NCI-H128 (cell line): ENCODE results near the gene SSTR4.
"Not testable (repeated sequence)": the region's sequence is repeated elsewhere in the genome, so short reads cannot be mapped to it uniquely, and the experiment has no call there.

Experiments
- DNase-seq: peaks from one replicate; lab custom pipeline; 2025; ENCODE audit not compliant: unreplicated experiment; lab: John Stamatoyannopoulos, UW

SSTR4 gene

GRCh38 chr20:23018432-23018831 lies 16.7 kb upstream of the SSTR4 start:
- DNase-seq: no peak

- no peak for DNase-seq
These were observed 16.2 kb upstream of the SSTR4 start for GRCh38 chr20:23018941-23019340.

GRCh38 chr20:23019403-23019802 lies 15.7 kb upstream of the SSTR4 start:
- DNase-seq: no peak

- no peak for DNase-seq
These were observed 14.7 kb upstream of the SSTR4 start for GRCh38 chr20:23020230-23021018.

GRCh38 chr20:23021541-23021940 lies 13.6 kb upstream of the SSTR4 start:
- DNase-seq: no peak

- DNase-seq: no peak
These were observed 13.2 kb upstream of the SSTR4 start for GRCh38 chr20:23021951-23022350.

- no peak for DNase-seq
These were observed 12.3 kb upstream of the SSTR4 start for GRCh38 chr20:23022849-23023248.

- DNase-seq: no peak
These were observed 11.4 kb upstream of the SSTR4 start for GRCh38 chr20:23023621-23024177.

- DNase-seq: no peak
These were observed 10.4 kb upstream of the SSTR4 start for GRCh38 chr20:23024701-23025100.

GRCh38 chr20:23025503-23025902 lies 9.6 kb upstream of the SSTR4 start:
- not testable (repeated sequence) for DNase-seq

GRCh38 chr20:23027721-23028120 lies 7.4 kb upstream of the SSTR4 start:
- no peak for DNase-seq

GRCh38 chr20:23028392-23028791 lies 6.7 kb upstream of the SSTR4 start:
- DNase-seq: no peak

GRCh38 chr20:23029324-23029723 lies 5.8 kb upstream of the SSTR4 start:
- DNase-seq: no peak

GRCh38 chr20:23031346-23031745 lies 3.8 kb upstream of the SSTR4 start:
- no peak for DNase-seq

- DNase-seq: no peak
These were observed 2.9 kb upstream of the SSTR4 start for GRCh38 chr20:23032056-23032749.

- no peak for DNase-seq
These were observed 2.4 kb upstream of the SSTR4 start for GRCh38 chr20:23032750-23033078.

GRCh38 chr20:23033918-23034317 lies 1.2 kb upstream of the SSTR4 start:
- no peak for DNase-seq

- no peak for DNase-seq
These were observed 619 bp downstream of the SSTR4 start for GRCh38 chr20:23035731-23036130.

GRCh38 chr20:23036371-23036770 lies 1.3 kb downstream of the SSTR4 start:
- DNase-seq: no peak

GRCh38 chr20:23037017-23037481 lies 1.9 kb downstream of the SSTR4 start:
- DNase-seq: no peak

GRCh38 chr20:23039136-23039875 lies 4.2 kb downstream of the SSTR4 start:
- DNase-seq: no peak
